Lung (tissue), 12 donors: ENCODE results near the gene ATP6V0A4. TPM values are rescaled to one million over a fixed set of nuclear protein-coding genes. Genes with fewer than 3 reads are reported as not detected.

Experiments used
- ATAC-seq: fragments of 200-7000 bp; cut with Tn5 transposase; one replicate; pipeline ENCODE4 v1.9.1; 2020; ENCODE audit warnings: moderate number of reproducible peaks; ENCODE audit not compliant: insufficient read depth, low FRiP score
- DNase-seq, 3 donors: peaks; one replicate each; pipeline ENCODE4 v3.0.0-alpha.2; 2013 to 2017
- H3K27ac ChIP-seq, 2 donors: one replicate each; pipeline ENCODE4 v1.5.1; 2013; ENCODE audit warnings: mild to moderate bottlenecking in 2 of 2, moderate library complexity in 2 of 2, control low read depth in 1 of 2, inconsistent platforms in 1 of 2, low read depth in 1 of 2, low read length in 1 of 2
- H3K27me3 ChIP-seq, 3 donors: one replicate each; pipeline ENCODE4 v1.5.1; 2013; ENCODE audit warnings: low read length in 2 of 3; ENCODE audit not compliant: control insufficient read depth in 3 of 3, insufficient read depth in 3 of 3
- H3K36me3 ChIP-seq, 4 donors: one replicate each; pipeline ENCODE4 v1.5.1; 2013; ENCODE audit warnings: low read length in 4 of 4, mild to moderate bottlenecking in 1 of 4, moderate library complexity in 1 of 4; ENCODE audit not compliant: control insufficient read depth in 4 of 4, insufficient read depth in 4 of 4
- H3K4me1 ChIP-seq, 5 donors: one replicate each; pipeline ENCODE4 v1.5.1; 2013; ENCODE audit warnings: low read length in 5 of 5, mild to moderate bottlenecking in 2 of 5, moderate library complexity in 1 of 5; ENCODE audit not compliant: control insufficient read depth in 5 of 5, insufficient read depth in 5 of 5
- H3K4me3 ChIP-seq: one replicate; pipeline ENCODE4 v1.5.1; 2013; ENCODE audit warnings: mild to moderate bottlenecking, control low read depth, moderate library complexity
- H3K9ac ChIP-seq, 2 donors: one replicate each; pipeline ENCODE4 v1.5.1; 2013; ENCODE audit warnings: low read length in 2 of 2, control low read depth in 1 of 2; ENCODE audit not compliant: insufficient read depth in 1 of 2
- H3K9me3 ChIP-seq, 4 donors: one replicate each; pipeline ENCODE4 v1.5.1; 2013; ENCODE audit warnings: low read length in 3 of 4, mild to moderate bottlenecking in 1 of 4, moderate library complexity in 1 of 4; ENCODE audit not compliant: control insufficient read depth in 4 of 4, insufficient read depth in 3 of 4
- CTCF ChIP-seq: IDR thresholded peaks from 2 replicates; pipeline ENCODE4 v1.5.1; 2012; ENCODE audit warnings: mild to moderate bottlenecking; ENCODE audit errors: control extremely low read depth, extremely low read depth
- whole genome bisulfite sequencing, 2 donors: extraction: QIAGEN DNeasy Blood & Tissue Kit; methylation state at CpG; one replicate each; pipeline ENCODE4 v1.1.7; 2013; 5-methylcytosine and 5-hydroxymethylcytosine counted together
- polyA plus RNA-seq, 2 donors: library from polyadenylated mRNA; stranded (reverse); fragments of 200-250 nt; gene quantifications; one replicate each; pipeline ENCODE4 v1.2.1, GENCODE V29; 2013
- total RNA-seq, 2 donors: library from RNA; depleted of rRNA in 1 of 2; stranded (reverse); fragments of >200 nt in 1 of 2; gene quantifications; one replicate each; pipeline ENCODE4 v1.2.1, GENCODE V29; 2014 to 2021
- donor health status: control.
- donor health status: control.
- donor health status: Bipolar disorder and iron deficiency.
- donor health status: healthy.
- donor health status: DM: yes; HTN: yes; CAD: no.

ATP6V0A4 gene
- total and polyA plus RNA-seq, 4 donors, result 0.22 to 1.6 (median 1.2) TPM

- TF ChIP-seq CTCF, result no peak
- WGBS, 2 donors, result 66 to 82% methylated on average over 5 of the region's 5 CpGs
- Histone ChIP-seq H3K9me3 (no peaks in the 10 kb centered on the region), H3K27me3 (no peaks in the 10 kb centered on the region), H3K36me3 (no peaks in the 10 kb centered on the region), H3K27ac (no peak overlapping the region), H3K4me3 (no peak overlapping the region), H3K9ac (no peak overlapping the region), H3K4me1 (no peaks in the 10 kb centered on the region)
- DNase-seq (no peak), ATAC-seq (no peak)
Observed at GRCh38 chr7:138662076-138662990, 135.7 kb downstream of the ATP6V0A4 start.

GRCh38 chr7:138661069-138661635, 136.8 kb downstream of the ATP6V0A4 start:
- H3K4me1 ChIP-seq, result no peaks in the 10 kb centered on the region
- H3K4me3 ChIP-seq, result no peak overlapping the region
- H3K27me3 ChIP-seq, result no peaks in the 10 kb centered on the region
- 59 to 76% methylated on average over 9 of the region's 9 CpGs for WGBS, 2 donors
- ATAC-seq, result no peak
- no peak for TF ChIP-seq CTCF
- H3K9me3 ChIP-seq, result no peaks in the 10 kb centered on the region
- H3K27ac ChIP-seq, result no peak overlapping the region
- no peak overlapping the region for H3K9ac ChIP-seq
- no peaks in the 10 kb centered on the region for H3K36me3 ChIP-seq
- peak in 1 of 3 donors; percentile 13 for DNase-seq

- no peak for TF ChIP-seq CTCF
- H3K4me1 ChIP-seq, result no peaks in the 10 kb centered on the region
- H3K9ac ChIP-seq, result no peak overlapping the region
- no peaks in the 10 kb centered on the region for H3K27me3 ChIP-seq
- 89 to 91% methylated on average over 4 of the region's 4 CpGs for WGBS, 2 donors
- no peak overlapping the region for H3K4me3 ChIP-seq
- H3K27ac ChIP-seq, result no peak overlapping the region
- H3K9me3 ChIP-seq, result peaks cover 0 to 6% (median 0%) of the 10 kb centered on the region in 4 donors
- H3K36me3 ChIP-seq, result no peaks in the 10 kb centered on the region
- ATAC-seq (no peak), DNase-seq (no peak)
Observed at GRCh38 chr7:138658889-138659288, 139.1 kb downstream of the ATP6V0A4 start.
